ENCODE data around the gene FAM216B.

DNA sequence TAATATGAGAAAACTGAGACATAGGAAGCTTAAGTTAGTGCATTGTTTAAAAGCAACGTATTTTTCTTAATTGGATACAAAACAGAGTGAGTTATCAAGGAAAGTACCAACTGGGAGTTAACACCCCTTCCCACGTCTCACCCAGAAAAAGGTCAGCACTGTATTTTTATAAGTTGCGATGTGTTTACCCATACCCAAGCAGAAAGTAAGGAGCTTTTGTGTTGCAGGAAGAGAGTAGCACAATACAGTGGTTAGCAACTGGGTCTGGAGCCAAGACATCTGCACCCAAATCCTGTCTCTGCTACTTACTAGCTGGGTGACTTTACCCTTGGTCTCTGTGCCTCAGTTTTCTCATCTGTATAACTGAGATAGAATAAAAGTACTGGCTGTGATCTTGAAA lies 34.3 kb downstream of the FAM216B start:
- TF ChIP-seq POLR2AphosphoS5 (IDR thresholded peaks at IDR 0.05; ENCODE audit: low read depth, low read length) (no peak), POLR2A (IDR thresholded peaks at IDR 0.05; ENCODE audit: low read depth, low read length) (no peak)

All from GM12892 (cell line).